A673 (cell line): ENCODE results near the gene GCN1. TPM values are rescaled to one million over a fixed set of nuclear protein-coding genes. Genes with fewer than 3 reads are reported as not detected.

Experiments used
- BruUV-seq: library from RNA; stranded (reverse); fragments of 400-500 nt; replicated peaks from 2 replicates; lab custom pipeline; 2021; lab: Mats Ljungman, UMichigan
- CTCF ChIA-PET: fragments of 300-600 bp; sonication (Branson Sonifier 250); formaldehyde crosslinking; loops from one replicate; lab custom pipeline; 2022; ENCODE audit warnings: antibody characterized with exemption; lab: Charles Lee
- POLR2A ChIA-PET: fragments of 300-600 bp; sonication (Branson Sonifier 250); formaldehyde crosslinking; loops from one replicate; lab custom pipeline; 2022; ENCODE audit warnings: antibody characterized with exemption; ENCODE audit not compliant: low non-redundant PET; lab: Charles Lee
- DNase-seq: peaks from one replicate; pipeline ENCODE4 v3.0.0-alpha.2; 2015; ENCODE audit warnings: low spot score
- H3K27ac ChIP-seq: fragments of 200-600 bp; sonication (generic); 2 replicates; pipeline ENCODE4 v1.5.1; 2016; ENCODE audit warnings: mixed run types, low read depth, mild to moderate bottlenecking, mixed read lengths, antibody characterized with exemption, low read length; ENCODE audit not compliant: poor library complexity, severe bottlenecking
- H3K27me3 ChIP-seq: fragments of 200-600 bp; sonication (generic); replicated peaks from 2 replicates; pipeline ENCODE4 v1.6.1; 2017; ENCODE audit warnings: mixed run types, low read depth, mild to moderate bottlenecking, mixed read lengths, antibody characterized with exemption, low read length; ENCODE audit not compliant: insufficient read depth, poor library complexity
- H3K36me3 ChIP-seq: fragments of 200-600 bp; sonication (generic); 2 replicates; pipeline ENCODE4 v1.6.1; 2016; ENCODE audit warnings: mixed run types, mild to moderate bottlenecking, mixed read lengths, antibody characterized with exemption, low read length; ENCODE audit not compliant: insufficient read depth, poor library complexity, severe bottlenecking
- H3K4me1 ChIP-seq: fragments of 200-600 bp; sonication (generic); 2 replicates; pipeline ENCODE4 v1.6.1; 2017; ENCODE audit warnings: mixed run types, mild to moderate bottlenecking, mixed read lengths, antibody characterized with exemption, low read length; ENCODE audit not compliant: insufficient read depth, poor library complexity, severe bottlenecking
- H3K4me3 ChIP-seq: fragments of 200-600 bp; sonication (generic); 2 replicates; pipeline ENCODE4 v1.5.1; 2016; ENCODE audit warnings: low read depth, mixed run types, mild to moderate bottlenecking, mixed read lengths, low read length; ENCODE audit not compliant: poor library complexity, severe bottlenecking
- H3K9me3 ChIP-seq: fragments of 200-600 bp; sonication (generic); 2 replicates; pipeline ENCODE4 v1.6.1; 2016; ENCODE audit warnings: mixed run types, low read depth, mild to moderate bottlenecking, mixed read lengths, antibody characterized with exemption, low read length; ENCODE audit not compliant: poor library complexity, severe bottlenecking
- CTCF ChIP-seq: fragments of 300-800, 200-600 bp; sonication (generic); conservative IDR thresholded peaks from 2 replicates; pipeline ENCODE4 v1.5.1; 2017; ENCODE audit warnings: low read depth, mild to moderate bottlenecking, antibody characterized with exemption, low read length, moderate library complexity, mixed read lengths
- EZH2 ChIP-seq: fragments of 200-600 bp; sonication (generic); IDR thresholded peaks from 2 replicates; pipeline ENCODE4 v1.6.1; 2017; ENCODE audit warnings: borderline replicate concordance, low read depth, mild to moderate bottlenecking, mixed read lengths, antibody characterized with exemption, low read length; ENCODE audit not compliant: poor library complexity, severe bottlenecking
- intact Hi-C: fragments of 100-400 bp; cut with micrococcal nuclease; formaldehyde crosslinking; loops from one replicate; pipeline ENCODE4 v1.10.0; 2022; ENCODE audit not compliant: unreplicated experiment
- total RNA-seq: library from RNA; stranded (reverse); gene quantifications from 2 replicates; pipeline ENCODE4 v1.2.3, GENCODE V29; 2021

The GCN1 gene
- total RNA-seq, 1 experiment from 2014 or later: 129 TPM

GRCh38 chr12:120235369-120236323 lies 41.1 kb upstream of the GCN1 start:
- CTCF ChIA-PET: interaction anchor here (0.8 to 2.5 kb wide), 7 partner anchors 8 to 48 kb away, joined by 3 to 25 read pairs (median 11); partner anchors contain the start of gene PXN
- Histone ChIP-seq H3K27ac (peak overlapping the region; percentile 38), H3K27me3 (no peaks in the 10 kb centered on the region), H3K9me3 (no peaks in the 10 kb centered on the region), H3K4me3 (no peak overlapping the region), H3K36me3 (no peaks in the 10 kb centered on the region), H3K4me1 (peaks cover 67% of the 10 kb centered on the region)
- TF ChIP-seq EZH2 (no peak), CTCF (peak; percentile 61)
- no TSS peak for BruUV-seq
- intact Hi-C loops: no loop called here
- POLR2A ChIA-PET: interaction anchor here (0.6 to 1.8 kb wide), 3 partner anchors 17 to 82 kb away, joined by 3 to 7 read pairs (median 3); partner anchors contain the start of gene RNU4-2
- peak; percentile 61 for DNase-seq

GRCh38 chr12:120234643-120235368 lies 40.3 kb upstream of the GCN1 start:
- DNase-seq: peak; percentile 88
- H3K27ac ChIP-seq: peak overlapping the region; percentile 38
- peak; percentile 62 for TF ChIP-seq CTCF
- no peak for TF ChIP-seq EZH2
- POLR2A ChIA-PET: interaction anchor here (0.6 to 1.8 kb wide), 3 partner anchors 18 to 81 kb away, joined by 3 to 7 read pairs (median 3); partner anchors contain the start of gene RNU4-2
- no peaks in the 10 kb centered on the region for H3K9me3 ChIP-seq
- H3K27me3 ChIP-seq: no peaks in the 10 kb centered on the region
- peaks cover 76% of the 10 kb centered on the region for H3K4me1 ChIP-seq
- no peaks in the 10 kb centered on the region for H3K36me3 ChIP-seq
- CTCF ChIA-PET: interaction anchor here (0.8 to 2.5 kb wide), 6 partner anchors 9 to 31 kb away, joined by 3 to 25 read pairs (median 9); partner anchors contain the start of gene PXN
- H3K4me3 ChIP-seq: no peak overlapping the region
- intact Hi-C loops: no loop called here
- BruUV-seq: no TSS peak

GRCh38 chr12:120231316-120232011 lies 36.9 kb upstream of the GCN1 start:
- H3K4me3 ChIP-seq: no peak overlapping the region
- H3K27me3 ChIP-seq: no peaks in the 10 kb centered on the region
- H3K27ac ChIP-seq: peak overlapping the region; percentile 82
- no peaks in the 10 kb centered on the region for H3K9me3 ChIP-seq
- no peak for TF ChIP-seq CTCF
- TF ChIP-seq EZH2: no peak
- BruUV-seq: TSS peak; percentile 21
- peaks cover 82% of the 10 kb centered on the region for H3K4me1 ChIP-seq
- ChIA-PET CTCF (interaction anchor here (1.2 to 8.7 kb wide), 3 partner anchors 25 to 51 kb away, joined by 5 to 141 read pairs (median 5); partner anchors contain the start of gene PXN), POLR2A (interaction anchor here (0.6 to 2.0 kb wide), 5 partner anchors 30 to 1160 kb away, joined by 3 to 21 read pairs (median 6); partner anchors contain the start of genes RNU4-1, RNU4-2 and RPLP0)
- intact Hi-C loops: no loop called here
- no peaks in the 10 kb centered on the region for H3K36me3 ChIP-seq
- DNase-seq: peak; percentile 94
